ENCODE measurements around the gene PCSK6. TPM values are rescaled to one million over a fixed set of nuclear protein-coding genes. Genes with fewer than 3 reads are reported as not detected.
A peak's percentile ranks its signal among the peaks of the same experiment; 100 is the strongest.

The PCSK6 gene
- total RNA-seq, 1 experiment from 2014 or later: 26.3 TPM

- Histone ChIP-seq H3K4me2 (no peak overlapping the region), H3K4me3 (no peak overlapping the region), H3K79me2 (ENCODE audit: low read depth) (no peaks in the 10 kb centered on the region), H3K27me3 (ENCODE audit: insufficient read depth, low read depth) (no peaks in the 10 kb centered on the region), H3K9me3 (ENCODE audit: insufficient read depth, low read depth) (no peaks in the 10 kb centered on the region), H4K20me1 (ENCODE audit: insufficient read depth) (no peaks in the 10 kb centered on the region), H3K4me1 (replicated peaks; ENCODE audit: insufficient read depth) (no peaks in the 10 kb centered on the region), H3K36me3 (ENCODE audit: low read depth) (no peaks in the 10 kb centered on the region), H3F3A (ENCODE audit: insufficient read depth, low read depth) (no peaks in the 10 kb centered on the region), H3K27ac (no peak overlapping the region), H3K9me2 (ENCODE audit: insufficient read depth) (no peaks in the 10 kb centered on the region), H2AFZ (no peak overlapping the region)
- POLR2A ChIA-PET (ENCODE audit: unreplicated experiment): no interaction called here
- CTCF ChIA-PET: no interaction called here
- BruUV-seq (replicated peaks): no TSS peak
- intact Hi-C loops (cut with micrococcal nuclease; ENCODE audit: unreplicated experiment): no loop called here
- no peak for DNase-seq
- no peak for TF ChIP-seq EZH2 (IDR thresholded peaks at IDR 0.05; ENCODE audit: low read depth)
- TF ChIP-seq CTCF (conservative IDR thresholded peaks at IDR 0.05): no peak
Measured at GRCh38 chr15:101305820-101306255, 183.7 kb downstream of the PCSK6 start.

GRCh38 chr15:101303408-101303807 is 186.1 kb downstream of the PCSK6 start:
- Histone ChIP-seq H3K9me3 (ENCODE audit: insufficient read depth, low read depth) (no peaks in the 10 kb centered on the region), H3K4me3 (no peak overlapping the region), H3K79me2 (ENCODE audit: low read depth) (no peaks in the 10 kb centered on the region), H3K9me2 (ENCODE audit: insufficient read depth) (no peaks in the 10 kb centered on the region), H3F3A (ENCODE audit: insufficient read depth, low read depth) (no peaks in the 10 kb centered on the region), H2AFZ (no peak overlapping the region), H4K20me1 (ENCODE audit: insufficient read depth) (no peaks in the 10 kb centered on the region), H3K27me3 (ENCODE audit: insufficient read depth, low read depth) (no peaks in the 10 kb centered on the region), H3K4me2 (no peak overlapping the region), H3K4me1 (replicated peaks; ENCODE audit: insufficient read depth) (no peaks in the 10 kb centered on the region), H3K36me3 (ENCODE audit: low read depth) (no peaks in the 10 kb centered on the region), H3K27ac (no peak overlapping the region)
- DNase-seq: no peak
- TF ChIP-seq CTCF (conservative IDR thresholded peaks at IDR 0.05): no peak
- TF ChIP-seq EZH2 (IDR thresholded peaks at IDR 0.05; ENCODE audit: low read depth): no peak
- intact Hi-C loops (cut with micrococcal nuclease; ENCODE audit: unreplicated experiment): no loop called here
- POLR2A ChIA-PET (ENCODE audit: unreplicated experiment): no interaction called here
- no TSS peak for BruUV-seq (replicated peaks)
- CTCF ChIA-PET: no interaction called here

DNA sequence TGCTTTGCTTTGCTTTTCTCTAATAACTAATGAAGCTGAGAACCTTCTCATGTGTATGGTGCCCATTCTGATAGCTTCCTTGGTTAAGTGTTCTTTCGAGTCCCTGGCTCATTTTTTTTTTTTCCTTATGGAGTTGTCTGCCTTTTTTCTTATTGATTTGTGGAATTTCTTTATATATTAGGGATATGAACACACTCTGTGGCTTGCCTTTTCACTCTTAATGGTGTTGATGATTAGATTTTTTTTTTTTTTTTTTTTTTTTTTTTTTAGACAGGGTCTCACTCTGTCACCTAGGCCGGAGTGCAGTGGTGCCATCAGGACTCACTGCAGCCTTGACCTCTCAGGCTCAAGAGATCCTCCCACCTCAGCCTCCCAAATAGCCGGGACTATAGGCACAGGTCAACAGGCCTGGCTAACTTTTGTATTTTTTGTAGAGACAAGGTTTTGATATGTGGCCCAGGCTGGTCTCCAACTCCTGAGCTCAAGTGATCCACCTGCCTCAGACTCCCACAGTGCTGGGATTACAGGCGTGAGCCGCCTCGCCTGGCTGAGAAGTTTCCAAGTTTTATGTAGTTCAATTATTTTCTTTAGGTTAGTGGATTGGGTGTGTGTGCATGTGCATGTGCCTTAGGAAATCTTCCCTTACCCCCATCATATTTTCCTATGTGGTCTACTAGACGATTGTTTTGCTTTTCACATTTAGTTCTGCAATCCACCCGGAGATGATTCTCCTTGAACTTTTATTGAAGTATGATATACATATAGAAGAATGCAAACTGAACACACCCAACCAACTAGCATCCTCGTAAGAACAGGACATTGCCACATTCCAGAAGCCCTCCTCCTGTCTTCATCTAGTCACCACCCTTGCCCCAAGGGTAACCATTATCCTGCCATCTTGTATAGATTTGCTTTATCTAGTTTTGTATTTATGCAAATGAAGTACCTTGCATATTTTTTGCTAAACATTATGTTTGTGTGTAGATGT is 192.8 kb downstream of the PCSK6 start:
- Histone ChIP-seq H3K4me1 (replicated peaks; ENCODE audit: insufficient read depth) (peaks cover 35% of the 10 kb centered on the region), H3K9me3 (ENCODE audit: insufficient read depth, low read depth) (no peaks in the 10 kb centered on the region), H3K27me3 (ENCODE audit: insufficient read depth, low read depth) (no peaks in the 10 kb centered on the region), H3K79me2 (ENCODE audit: low read depth) (peaks cover 47% of the 10 kb centered on the region), H3F3A (ENCODE audit: insufficient read depth, low read depth) (peaks cover 17% of the 10 kb centered on the region), H3K4me2 (peak overlapping the region; percentile 82), H3K9me2 (ENCODE audit: insufficient read depth) (no peaks in the 10 kb centered on the region), H3K27ac (no peak overlapping the region), H2AFZ (no peak overlapping the region), H3K36me3 (ENCODE audit: low read depth) (0 out of 2 replicates have a peak, but pooled peaks cover 7% of the 10 kb centered on the region), H4K20me1 (ENCODE audit: insufficient read depth) (peaks cover 28% of the 10 kb centered on the region), H3K4me3 (peak overlapping the region; percentile 93)
- intact Hi-C loops (cut with micrococcal nuclease; ENCODE audit: unreplicated experiment): loop anchor here (5.0 kb wide), 1 partner anchor 281 kb away; no protein-coding TSS in a partner anchor
- TF ChIP-seq EZH2 (IDR thresholded peaks at IDR 0.05; ENCODE audit: low read depth): no peak
- no peak for TF ChIP-seq CTCF (conservative IDR thresholded peaks at IDR 0.05)
- peak in 1 of 2 experiments; percentile 59 for DNase-seq
- ChIA-PET CTCF (interaction anchor here (0.6 to 1.2 kb wide), 2 partner anchors 345 to 358 kb away, joined by 3 to 4 read pairs; no protein-coding TSS in a partner anchor), POLR2A (ENCODE audit: unreplicated experiment) (no interaction called here)
- BruUV-seq (replicated peaks): no TSS peak
